Prostate gland (tissue), 2 donors: Measurements from ENCODE around the gene OTULIN. TPM values are rescaled to one million over a fixed set of nuclear protein-coding genes. Genes with fewer than 3 reads are reported as not detected.
A peak's percentile ranks its signal among the peaks of the same experiment; 100 is the strongest.

Experiments
- DNase-seq: peaks from one replicate; pipeline ENCODE4 v3.0.0-alpha.2; 2019; ENCODE audit warnings: low spot score
- H3K27ac ChIP-seq, 2 donors: fragments of 200-600 bp; sonication (generic); 2 replicates each; pipeline ENCODE4 v1.5.1; 2017 to 2019
- H3K27me3 ChIP-seq: fragments of 200-600 bp; sonication (generic); replicated peaks from 2 replicates; pipeline ENCODE4 v1.5.1; 2019; ENCODE audit not compliant: insufficient read depth
- H3K36me3 ChIP-seq, 2 donors: fragments of 200-600 bp; sonication (generic); 1 replicate in 1 of 2; 2 replicates in 1 of 2; pipeline versions ENCODE4 v1.5.1 to v1.8.1; 2017 to 2019
- H3K4me1 ChIP-seq: fragments of 200-600 bp; sonication (generic); replicated peaks from 2 replicates; pipeline ENCODE4 v1.5.1; 2019
- H3K4me3 ChIP-seq, 2 donors: fragments of 200-600 bp; sonication (generic); 2 replicates each; pipeline ENCODE4 v1.5.1; 2017 to 2019
- H3K9me3 ChIP-seq: fragments of 200-600 bp; sonication (generic); 2 replicates; pipeline ENCODE4 v1.5.1; 2017
- POLR2A ChIP-seq: fragments of 450-650 bp; IDR thresholded peaks from one replicate; pipeline ENCODE4 v1.6.1; 2016; ENCODE audit warnings: antibody characterized with exemption, mild to moderate bottlenecking
- POLR2AphosphoS5 ChIP-seq: sonication (generic); formaldehyde crosslinking; IDR thresholded peaks from one replicate; pipeline ENCODE4 v1.6.1; 2017; ENCODE audit warnings: antibody characterized with exemption
- WGBS: methylation state at CpG from one replicate; pipeline ENCODE4 v1.1.5; 2018; 5-methylcytosine and 5-hydroxymethylcytosine counted together
- intact Hi-C: fragments of 100-400 bp; cut with DNase I; formaldehyde crosslinking; loops from one replicate; pipeline ENCODE4 v1.14.2; 2022
- total RNA-seq, 2 donors: library from RNA; depleted of rRNA; stranded (reverse); fragments of >200 nt; gene quantifications; one replicate each; pipeline ENCODE4 v1.1.0, GENCODE V29; 2016
- TF ChIP-seq, protein P1 (sequence below), 4 experiments: fragments of 200-600 bp in 2 of 4; fragments of 450-650 bp in 2 of 4; sonication (generic) in 2 of 4; IDR thresholded peaks; 1 replicate in 3 of 4; 2 replicates in 1 of 4; pipeline ENCODE4 v1.5.1; 2016 to 2019; ENCODE audit warnings: antibody characterized with exemption in 4 of 4, mild to moderate bottlenecking in 2 of 4, moderate library complexity in 2 of 4

The OTULIN gene
- total RNA-seq, 2 donors from 2014 or later: 35.5 to 51.8 TPM

DNA sequence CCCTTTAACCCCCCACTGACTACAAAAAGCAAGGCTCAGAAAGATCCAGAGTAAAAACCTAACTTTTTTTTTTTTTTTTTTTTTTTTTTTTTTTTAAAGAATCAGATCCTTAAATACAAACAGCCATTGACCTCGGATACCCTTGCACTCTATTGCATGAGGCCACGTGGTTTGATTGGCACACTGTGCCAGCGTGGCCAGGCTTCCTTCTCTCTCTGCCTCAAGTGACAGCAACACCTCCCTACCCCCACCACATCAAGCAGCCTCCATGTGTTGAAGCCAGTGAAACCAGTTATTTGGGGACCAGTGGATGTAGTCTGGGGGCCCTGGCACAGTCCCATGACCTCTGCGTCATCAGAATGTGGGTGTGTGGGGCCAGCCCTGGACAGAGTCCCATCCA, 71.4 kb downstream of the OTULIN start:
- peaks cover 0 to 4% of the 10 kb centered on the region in 2 donors for H3K36me3 ChIP-seq
- intact Hi-C loops: no loop called here
- H3K4me1 ChIP-seq: no peaks in the 10 kb centered on the region
- TF ChIP-seq POLR2A (no peak), POLR2AphosphoS5 (no peak)
- TF ChIP-seq, protein P1, sequence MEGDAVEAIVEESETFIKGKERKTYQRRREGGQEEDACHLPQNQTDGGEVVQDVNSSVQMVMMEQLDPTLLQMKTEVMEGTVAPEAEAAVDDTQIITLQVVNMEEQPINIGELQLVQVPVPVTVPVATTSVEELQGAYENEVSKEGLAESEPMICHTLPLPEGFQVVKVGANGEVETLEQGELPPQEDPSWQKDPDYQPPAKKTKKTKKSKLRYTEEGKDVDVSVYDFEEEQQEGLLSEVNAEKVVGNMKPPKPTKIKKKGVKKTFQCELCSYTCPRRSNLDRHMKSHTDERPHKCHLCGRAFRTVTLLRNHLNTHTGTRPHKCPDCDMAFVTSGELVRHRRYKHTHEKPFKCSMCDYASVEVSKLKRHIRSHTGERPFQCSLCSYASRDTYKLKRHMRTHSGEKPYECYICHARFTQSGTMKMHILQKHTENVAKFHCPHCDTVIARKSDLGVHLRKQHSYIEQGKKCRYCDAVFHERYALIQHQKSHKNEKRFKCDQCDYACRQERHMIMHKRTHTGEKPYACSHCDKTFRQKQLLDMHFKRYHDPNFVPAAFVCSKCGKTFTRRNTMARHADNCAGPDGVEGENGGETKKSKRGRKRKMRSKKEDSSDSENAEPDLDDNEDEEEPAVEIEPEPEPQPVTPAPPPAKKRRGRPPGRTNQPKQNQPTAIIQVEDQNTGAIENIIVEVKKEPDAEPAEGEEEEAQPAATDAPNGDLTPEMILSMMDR (IDR thresholded peaks at IDR 0.05): no peak
- no peak for DNase-seq
- 77% methylated on average over 4 of the region's 4 CpGs for WGBS
- no peaks in the 10 kb centered on the region for H3K9me3 ChIP-seq
- H3K27me3 ChIP-seq: no peaks in the 10 kb centered on the region
- no peak overlapping the region for H3K27ac ChIP-seq
- H3K4me3 ChIP-seq: no peak overlapping the region

DNA sequence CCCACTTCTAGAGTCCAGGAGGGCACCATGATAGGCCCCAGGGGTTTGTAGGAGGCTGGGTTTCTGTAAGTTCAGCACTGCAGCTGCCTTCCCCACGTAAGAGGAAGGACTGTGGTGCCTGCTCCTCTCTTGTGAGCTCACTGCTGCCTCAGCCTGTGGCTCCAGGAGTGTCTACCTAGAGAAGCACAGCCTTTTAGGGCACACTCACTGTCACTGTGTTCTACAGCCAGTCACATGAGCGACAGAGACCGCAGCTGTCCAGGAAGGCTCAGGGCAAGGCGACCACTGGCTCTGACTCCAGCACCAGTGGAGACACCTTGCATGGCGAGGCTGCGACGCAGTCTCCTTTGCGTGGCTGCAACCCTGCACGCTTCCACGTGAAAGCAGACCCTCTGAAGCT, 72.8 kb downstream of the OTULIN start:
- H3K9me3 ChIP-seq: no peaks in the 10 kb centered on the region
- no peak overlapping the region for H3K27ac ChIP-seq
- DNase-seq: no peak
- H3K4me3 ChIP-seq: no peak overlapping the region
- no peaks in the 10 kb centered on the region for H3K4me1 ChIP-seq
- TF ChIP-seq, protein P1 (IDR thresholded peaks at IDR 0.05): no peak
- no peak for TF ChIP-seq POLR2A
- no peak for TF ChIP-seq POLR2AphosphoS5
- H3K27me3 ChIP-seq: no peaks in the 10 kb centered on the region
- intact Hi-C loops: no loop called here
- 98% methylated on average over 10 of the region's 10 CpGs for WGBS
- H3K36me3 ChIP-seq: peaks cover 0 to 4% of the 10 kb centered on the region in 2 donors

DNA sequence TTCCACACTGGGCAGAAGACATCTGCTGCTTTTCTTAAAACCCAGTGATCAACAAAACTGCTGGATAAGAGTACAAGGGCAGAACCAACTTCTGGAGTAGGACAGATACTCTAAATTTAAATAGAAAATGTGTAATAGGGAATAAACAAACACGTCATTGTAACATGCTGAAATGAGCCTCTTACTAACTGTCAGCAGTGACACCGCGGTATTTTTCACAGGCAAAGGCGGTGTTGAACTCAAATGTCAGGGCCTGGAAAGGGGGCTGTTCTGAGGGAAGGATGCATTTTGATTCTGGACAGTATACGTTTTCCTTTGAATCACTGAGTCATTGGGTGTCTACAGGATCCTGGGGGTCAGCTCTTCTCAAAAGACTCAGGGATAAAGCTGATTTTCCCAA, 73.5 kb downstream of the OTULIN start:
- intact Hi-C loops: no loop called here
- 92% methylated on average over 5 of the region's 5 CpGs for WGBS
- Histone ChIP-seq H3K27me3 (no peaks in the 10 kb centered on the region), H3K36me3 (peaks cover 0 to 4% of the 10 kb centered on the region in 2 donors), H3K4me1 (peaks cover 5% of the 10 kb centered on the region), H3K4me3 (no peak overlapping the region), H3K27ac (no peak overlapping the region), H3K9me3 (no peaks in the 10 kb centered on the region)
- no peak for DNase-seq
- no peak for TF ChIP-seq POLR2AphosphoS5
- TF ChIP-seq POLR2A: no peak
- TF ChIP-seq, protein P1 (IDR thresholded peaks at IDR 0.05): no peak

DNA sequence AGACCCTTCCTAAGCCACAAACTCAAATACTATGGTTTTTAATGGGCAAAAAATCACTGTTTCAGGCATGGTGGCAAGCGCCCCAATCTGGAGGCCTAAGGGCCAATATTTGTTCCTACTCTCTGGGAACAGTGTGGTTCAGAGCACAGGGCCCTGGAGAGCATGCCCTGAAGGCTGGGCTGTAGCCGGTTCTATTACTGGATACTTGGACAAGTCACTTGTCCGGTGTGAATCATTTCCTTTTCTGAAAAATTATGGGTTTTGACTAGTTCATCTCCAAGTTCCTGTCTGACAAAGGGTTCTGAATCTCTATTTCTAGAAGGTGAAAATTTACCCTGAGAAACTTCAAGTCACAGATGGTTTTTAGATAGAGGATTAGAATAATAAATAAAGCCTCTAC, 75.0 kb downstream of the OTULIN start:
- Histone ChIP-seq H3K36me3 (peaks cover 0 to 4% of the 10 kb centered on the region in 2 donors), H3K4me1 (peaks cover 11% of the 10 kb centered on the region), H3K27me3 (no peaks in the 10 kb centered on the region), H3K4me3 (no peak overlapping the region), H3K27ac (peak overlapping the region in 1 of 2 donors; percentile 1), H3K9me3 (no peaks in the 10 kb centered on the region)
- TF ChIP-seq POLR2A: no peak
- TF ChIP-seq, protein P1 (IDR thresholded peaks at IDR 0.05): no peak
- TF ChIP-seq POLR2AphosphoS5: no peak
- no peak for DNase-seq
- intact Hi-C loops: no loop called here
- WGBS: 83% methylated on average over 3 of the region's 3 CpGs

DNA sequence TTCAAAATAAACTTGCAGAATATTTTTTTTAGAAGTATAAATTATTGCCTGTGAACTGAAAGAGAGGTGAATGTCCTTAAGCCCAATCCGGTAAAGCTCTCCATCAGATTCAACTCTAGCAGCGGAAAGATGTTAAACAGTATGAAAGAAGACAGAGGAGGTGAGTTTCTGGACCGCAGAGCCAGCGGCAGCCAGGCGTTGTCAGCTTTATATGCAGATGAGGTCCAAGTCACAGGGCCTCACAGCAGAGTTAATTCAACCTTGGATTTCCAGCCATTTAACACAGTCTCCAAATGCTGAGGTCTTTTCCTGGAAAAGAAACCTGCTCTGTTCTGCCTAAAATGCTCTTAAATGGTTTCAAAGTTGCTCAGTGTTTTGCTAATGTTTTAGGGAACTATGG, 75.5 kb downstream of the OTULIN start:
- no peak overlapping the region for H3K27ac ChIP-seq
- 91% methylated on average over 5 of the region's 5 CpGs for WGBS
- no peaks in the 10 kb centered on the region for H3K27me3 ChIP-seq
- DNase-seq: no peak
- no peak overlapping the region for H3K4me3 ChIP-seq
- H3K9me3 ChIP-seq: no peaks in the 10 kb centered on the region
- H3K36me3 ChIP-seq: peaks cover 0 to 4% of the 10 kb centered on the region in 2 donors
- TF ChIP-seq POLR2AphosphoS5: no peak
- TF ChIP-seq POLR2A: no peak
- TF ChIP-seq, protein P1 (IDR thresholded peaks at IDR 0.05): no peak
- peaks cover 16% of the 10 kb centered on the region for H3K4me1 ChIP-seq
- intact Hi-C loops: no loop called here
